HT-29 (cell line): ENCODE results near the gene MS4A8. TPM values are rescaled to one million over a fixed set of nuclear protein-coding genes. Genes with fewer than 3 reads are reported as not detected.
"Not testable (repeated sequence)": the region's sequence is repeated elsewhere in the genome, so short reads cannot be mapped to it uniquely, and the experiment has no call there.

Experiments
- DNase-seq: peaks from one replicate; pipeline ENCODE4 v3.0.0-alpha.2; 2015; ENCODE audit warnings: low spot score
- total RNA-seq: library from RNA; depleted of rRNA; stranded (reverse); fragments of >200 nt; shearing (Covaris generic); gene quantifications from 2 replicates; pipeline ENCODE4 v1.2.3, GENCODE V29; 2014; rRNA removed

MS4A8 gene, protein sequence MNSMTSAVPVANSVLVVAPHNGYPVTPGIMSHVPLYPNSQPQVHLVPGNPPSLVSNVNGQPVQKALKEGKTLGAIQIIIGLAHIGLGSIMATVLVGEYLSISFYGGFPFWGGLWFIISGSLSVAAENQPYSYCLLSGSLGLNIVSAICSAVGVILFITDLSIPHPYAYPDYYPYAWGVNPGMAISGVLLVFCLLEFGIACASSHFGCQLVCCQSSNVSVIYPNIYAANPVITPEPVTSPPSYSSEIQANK
- total RNA-seq = not detected in 2 replicates

DNA sequence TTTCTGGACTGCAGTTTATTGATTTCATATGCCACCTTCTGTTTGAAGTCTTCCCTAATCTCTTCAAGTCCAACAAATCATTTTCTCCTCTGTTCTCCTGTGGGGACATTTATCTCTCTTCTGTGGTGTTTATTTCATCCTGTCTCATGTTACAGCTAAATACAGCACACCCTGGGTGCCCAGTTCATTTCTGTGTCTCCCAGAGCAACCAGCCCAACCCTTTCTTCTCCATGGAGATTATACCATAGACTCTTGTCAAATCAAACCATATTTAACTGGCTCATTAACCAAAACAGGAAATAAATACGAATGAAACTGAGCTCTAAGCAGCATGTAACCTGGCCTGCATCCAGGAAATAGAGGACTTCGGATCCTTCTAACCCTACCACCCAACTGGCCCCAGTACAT, at the start of gene MS4A8:
MS4A8 (plus strand) TSS at position 329 of the 408 bp plus-strand sequence. CDS start 1,249 bp downstream, outside the sequence.
- DNase-seq = peak; percentile 58

DNA sequence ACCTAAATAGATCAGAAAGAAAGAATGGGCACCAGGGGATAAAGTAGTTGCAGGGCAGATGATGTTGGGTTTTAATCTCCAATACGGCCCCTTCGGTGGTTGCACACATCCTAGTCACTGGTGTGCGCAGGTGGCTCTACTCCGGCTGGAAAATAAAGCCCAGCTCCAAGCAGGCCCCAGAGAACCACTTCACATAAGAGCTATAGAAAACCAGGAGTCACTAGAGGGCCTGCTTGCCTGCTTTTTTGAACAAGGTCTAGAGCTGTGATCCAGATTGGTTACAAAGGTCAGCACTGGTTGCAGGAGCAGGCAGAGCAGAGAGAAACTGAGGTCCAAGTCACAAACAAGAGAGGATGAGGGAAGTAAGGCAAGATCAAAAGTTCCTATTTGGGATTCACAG, 41.5 kb upstream of the MS4A8 start:
- peak; percentile 25 for DNase-seq

DNA sequence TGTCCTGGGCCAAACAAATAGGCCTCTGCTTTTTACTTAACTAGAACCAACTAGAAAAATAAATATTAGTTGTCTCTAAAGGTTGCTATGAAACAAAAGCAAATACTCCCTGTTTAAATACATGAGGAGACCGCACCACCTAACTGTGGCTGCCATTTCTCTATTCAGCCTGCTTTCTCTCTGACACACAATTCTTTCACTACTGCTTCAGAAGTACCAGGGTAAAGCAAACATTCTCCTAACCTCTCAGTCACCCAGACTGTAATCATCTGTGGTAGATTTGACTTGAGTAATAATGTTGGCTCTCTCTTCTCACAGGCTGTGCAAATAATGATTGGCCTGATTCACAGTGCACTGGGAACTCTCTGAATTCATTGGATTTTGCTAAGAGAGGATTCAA, 41.0 kb upstream of the MS4A8 start:
- no peak for DNase-seq

DNA sequence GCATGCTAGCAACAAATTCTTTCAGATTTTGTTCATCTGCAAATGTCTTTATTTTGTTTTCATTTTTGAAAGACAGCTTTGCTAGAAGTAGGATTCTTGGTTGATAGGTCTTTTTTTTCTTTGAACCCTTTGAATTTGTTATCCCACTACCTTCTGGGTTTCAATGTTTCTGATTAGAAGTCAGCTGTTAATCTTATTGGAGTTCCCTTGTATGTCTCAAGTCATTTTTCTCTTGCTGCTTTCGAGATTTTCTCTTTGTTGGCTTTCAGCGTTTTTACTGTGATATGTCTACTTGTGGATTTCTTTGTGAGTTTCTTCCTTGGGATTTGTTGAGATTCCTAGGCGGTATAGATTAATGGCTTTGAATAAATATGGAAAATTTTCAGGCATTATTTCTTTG, 27.2 kb upstream of the MS4A8 start:
- no peak for DNase-seq

DNA sequence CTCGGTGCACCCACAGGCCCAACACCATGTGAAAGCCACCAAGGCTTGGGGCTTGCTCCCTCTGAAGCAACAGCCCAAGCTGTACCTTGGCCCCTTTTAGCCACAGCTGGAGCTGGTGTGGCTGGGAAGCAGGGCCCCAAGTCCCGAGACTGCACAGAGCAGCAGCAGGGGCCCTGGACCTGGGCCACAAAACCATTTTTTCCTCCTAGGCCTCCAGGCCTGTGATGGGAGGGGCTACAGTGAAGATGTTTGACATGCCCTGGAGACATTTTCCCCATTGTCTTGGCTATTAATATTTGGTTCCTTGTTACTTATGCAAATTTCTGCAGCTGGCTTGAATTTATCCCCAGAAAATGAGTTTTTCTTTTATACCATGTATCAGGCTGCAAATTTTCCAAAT, 21.2 kb upstream of the MS4A8 start:
- not testable (repeated sequence) for DNase-seq

DNA sequence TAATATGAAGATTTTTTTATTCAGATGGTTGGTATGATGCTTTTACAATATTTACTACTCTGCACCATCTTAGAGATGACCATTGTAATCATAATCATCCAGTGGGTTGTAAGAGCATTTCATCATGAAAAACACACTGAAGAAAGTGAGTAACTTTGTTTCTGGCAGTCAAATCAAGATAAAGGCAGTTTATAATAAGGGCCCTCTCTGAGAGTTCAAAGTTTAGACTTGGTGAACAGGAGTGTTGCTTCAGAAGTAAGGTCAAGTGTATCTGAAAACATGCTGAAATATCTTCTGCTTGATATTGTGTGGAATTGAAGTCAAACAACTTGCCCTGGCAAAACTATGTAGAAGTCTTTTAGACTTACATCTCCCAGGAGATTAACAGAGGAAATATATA, 19.5 kb upstream of the MS4A8 start:
- DNase-seq = no peak

DNA sequence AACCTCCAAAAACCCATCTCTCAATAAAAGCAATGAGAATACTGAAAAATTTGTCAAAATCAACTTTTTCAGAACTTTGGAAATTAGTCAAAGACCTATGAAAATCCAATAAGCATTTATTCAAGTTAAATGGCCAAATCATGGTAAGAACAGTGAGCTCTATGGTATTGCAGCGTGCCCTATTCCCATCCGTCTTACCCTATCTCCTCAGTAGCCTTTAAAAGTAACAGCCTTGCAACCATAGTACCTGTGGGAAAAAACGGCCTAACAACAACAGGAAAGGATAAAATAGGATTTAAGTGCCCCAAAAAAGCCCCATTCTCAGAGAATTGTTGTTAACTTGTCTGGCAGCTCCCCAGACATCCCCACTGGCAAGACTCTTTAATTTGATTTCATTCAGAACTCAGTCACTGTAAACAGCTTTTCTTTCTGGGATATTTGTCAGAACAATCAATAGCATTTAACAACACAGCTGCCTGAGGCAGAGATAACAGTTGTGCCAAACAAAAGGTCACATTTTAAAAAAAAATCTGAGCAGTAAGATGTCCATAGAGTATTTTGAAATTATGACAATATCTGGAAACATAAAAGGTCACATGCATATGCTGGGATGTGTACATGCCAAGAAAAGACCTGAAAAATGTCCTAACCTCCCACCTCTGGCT, 18.8 kb upstream of the MS4A8 start:
- DNase-seq = no peak

DNA sequence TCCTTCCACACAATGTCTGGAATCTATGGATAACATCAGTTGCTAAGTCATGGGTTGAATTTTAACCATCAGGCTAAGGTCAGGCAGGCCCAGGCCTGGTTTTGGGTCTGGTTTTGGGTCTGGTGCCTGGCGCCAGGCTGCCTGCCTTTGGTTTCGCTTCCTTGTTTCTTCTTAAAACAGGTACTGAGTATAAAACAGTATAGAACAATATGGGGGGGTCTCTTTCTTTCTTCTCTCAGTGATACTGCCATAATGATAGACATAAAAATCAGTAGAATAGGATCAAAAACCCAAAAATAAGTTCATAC, 14.9 kb upstream of the MS4A8 start:
- DNase-seq = not testable (repeated sequence)

DNA sequence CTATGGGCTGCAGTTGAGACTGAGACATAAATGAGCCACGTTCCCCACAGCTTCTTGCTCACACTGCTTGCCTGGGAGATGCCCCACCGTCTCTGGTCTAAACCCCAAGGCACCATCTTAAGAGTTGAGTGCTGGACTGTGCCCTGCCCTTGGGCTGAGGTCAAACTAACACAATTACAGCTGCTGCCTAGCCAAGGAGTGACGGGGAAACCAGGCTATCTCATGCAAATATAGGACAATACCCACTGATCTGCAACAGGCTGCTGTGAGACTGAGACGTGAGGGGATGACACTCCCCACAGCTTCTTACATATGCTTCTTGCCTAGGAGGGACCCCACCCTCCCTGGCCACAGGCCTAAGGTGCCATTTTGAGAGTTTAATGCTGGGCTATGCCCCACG, 7.8 kb upstream of the MS4A8 start:
- no peak for DNase-seq

DNA sequence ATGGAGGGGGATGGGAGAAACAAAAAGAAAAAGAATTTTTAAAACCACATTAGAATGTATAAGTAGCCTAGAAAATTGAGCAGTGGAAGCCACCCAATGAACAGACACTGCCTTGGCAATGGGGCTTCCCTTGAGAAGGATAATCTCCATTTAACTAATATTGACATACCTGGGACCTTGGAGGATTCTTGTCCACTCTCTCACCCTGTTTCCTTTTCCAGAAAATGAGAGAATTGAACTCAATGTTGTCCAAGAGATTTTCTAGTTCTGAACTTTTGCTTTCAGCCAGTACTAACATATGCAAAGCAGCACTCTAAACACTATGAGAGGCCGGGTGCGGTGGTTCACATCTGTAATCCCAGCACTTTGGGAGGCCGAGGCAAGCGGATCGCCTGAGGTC, 524 bp downstream of the MS4A8 start:
- no peak for DNase-seq

DNA sequence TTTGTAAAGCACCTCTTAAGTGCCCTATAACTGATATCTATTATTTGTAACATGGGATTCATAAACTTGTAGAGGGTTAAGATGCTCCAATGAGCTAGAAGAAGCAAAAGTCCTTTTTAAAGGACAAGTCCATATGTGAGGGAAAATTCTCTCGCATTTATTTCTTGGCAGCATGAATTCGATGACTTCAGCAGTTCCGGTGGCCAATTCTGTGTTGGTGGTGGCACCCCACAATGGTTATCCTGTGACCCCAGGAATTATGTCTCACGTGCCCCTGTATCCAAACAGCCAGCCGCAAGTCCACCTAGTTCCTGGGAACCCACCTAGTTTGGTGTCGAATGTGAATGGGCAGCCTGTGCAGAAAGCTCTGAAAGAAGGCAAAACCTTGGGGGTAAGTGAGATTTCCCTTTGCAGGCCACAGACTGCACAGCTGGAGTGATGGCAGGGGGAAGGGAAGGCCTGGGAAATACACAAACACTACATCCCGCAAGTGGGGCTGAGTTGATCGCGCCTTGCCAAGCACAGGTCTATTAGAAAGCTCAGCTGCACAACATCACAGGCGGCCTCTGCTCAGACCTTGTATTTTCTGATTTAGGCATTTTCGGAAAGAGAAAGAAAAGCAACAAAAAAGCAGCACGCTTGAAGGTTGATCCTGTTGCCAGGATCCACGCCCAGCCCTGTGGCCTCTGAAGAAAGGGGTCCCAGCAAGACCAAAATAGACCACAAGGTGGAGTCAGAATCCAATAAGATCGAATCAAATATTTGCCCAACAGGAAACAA, 1.5 kb downstream of the MS4A8 start:
- peak; percentile 77 for DNase-seq

DNA sequence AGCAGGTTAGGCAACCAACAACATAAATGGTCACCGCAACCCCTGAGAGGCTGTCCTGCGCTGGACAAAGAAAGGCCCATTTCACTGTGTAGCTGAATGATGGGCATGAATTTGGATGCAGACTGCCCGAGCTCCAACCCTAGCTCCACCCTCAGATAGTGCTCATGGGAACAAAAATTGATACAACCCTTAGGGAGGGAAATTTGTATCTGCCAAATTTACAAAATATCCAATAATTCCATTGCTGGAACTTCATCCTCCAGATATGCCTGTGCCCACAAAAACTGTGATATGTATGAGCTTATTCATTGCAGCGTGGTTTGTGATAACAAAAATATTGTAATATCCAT, 2.0 kb downstream of the MS4A8 start:
- no peak for DNase-seq

DNA sequence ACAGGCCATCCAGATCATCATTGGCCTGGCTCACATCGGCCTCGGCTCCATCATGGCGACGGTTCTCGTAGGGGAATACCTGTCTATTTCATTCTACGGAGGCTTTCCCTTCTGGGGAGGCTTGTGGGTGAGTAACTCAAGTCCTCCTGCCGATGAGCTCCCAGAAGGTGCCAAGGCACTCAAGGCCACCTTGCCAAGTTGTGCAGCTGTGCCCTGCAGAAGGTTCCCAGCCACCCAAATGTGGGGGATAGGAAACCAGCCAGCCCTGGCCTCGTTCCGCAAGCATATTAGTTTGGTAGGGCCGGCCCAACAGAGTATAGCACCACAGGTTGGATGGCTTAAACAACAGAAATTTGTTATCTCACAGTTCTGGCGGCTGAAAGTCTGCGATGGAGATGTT, 4.0 kb downstream of the MS4A8 start:
- no peak for DNase-seq

DNA sequence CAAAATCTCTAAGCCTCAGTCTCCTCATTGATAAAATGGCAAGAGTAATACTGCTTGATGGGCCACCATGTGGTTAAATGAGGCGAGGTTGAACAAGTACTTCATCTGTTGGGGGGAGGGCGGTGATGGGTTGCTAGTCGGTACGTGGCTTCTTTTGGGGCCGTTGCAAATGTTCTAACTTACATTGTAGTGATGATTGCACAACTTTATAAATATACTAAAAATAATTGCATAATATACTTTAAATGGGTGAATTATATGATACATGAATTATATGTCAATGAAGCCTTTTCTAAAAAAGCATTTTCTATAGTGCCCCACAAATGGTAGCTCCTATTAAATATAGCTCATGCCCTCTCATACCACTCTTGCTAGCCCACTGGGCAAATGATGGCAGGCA, 6.5 kb downstream of the MS4A8 start:
- DNase-seq = no peak

DNA sequence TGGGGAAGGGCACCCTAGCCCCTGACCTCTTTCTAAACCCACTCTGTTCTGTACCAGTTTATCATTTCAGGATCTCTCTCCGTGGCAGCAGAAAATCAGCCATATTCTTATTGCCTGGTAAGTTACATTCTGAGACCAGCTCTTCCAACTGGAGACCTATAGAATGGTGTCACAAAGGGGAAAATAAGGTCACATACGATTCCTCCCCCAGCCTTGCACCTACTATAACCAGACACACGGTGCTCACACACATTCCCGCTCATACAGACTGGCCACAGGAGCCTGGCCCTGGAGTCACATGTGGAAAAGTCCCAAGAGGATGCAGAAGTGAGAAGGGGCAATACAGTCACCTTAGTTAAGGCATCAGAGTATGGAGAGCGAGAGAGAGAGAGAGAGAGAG, 7.5 kb downstream of the MS4A8 start:
- DNase-seq = no peak

DNA sequence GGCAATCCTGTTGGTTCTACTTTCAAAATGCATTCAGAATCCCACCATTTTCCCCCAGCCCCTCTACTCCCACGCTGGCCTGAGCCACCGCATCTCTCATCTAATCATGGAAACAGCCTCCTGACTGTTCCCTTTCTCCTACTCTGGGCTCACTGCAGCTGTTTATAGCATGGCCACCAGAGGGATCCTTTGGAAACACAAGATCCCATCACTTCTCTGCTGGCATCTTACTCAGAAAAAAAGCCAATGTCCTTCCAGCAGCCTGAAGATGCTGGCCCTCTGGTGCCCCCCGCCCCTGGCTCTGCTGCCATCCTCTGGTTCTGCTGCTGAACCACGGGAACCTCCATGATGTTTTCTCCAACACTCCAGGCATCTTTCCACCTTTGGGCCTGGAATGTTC, 11.1 kb downstream of the MS4A8 start:
- peak; percentile 34 for DNase-seq

DNA sequence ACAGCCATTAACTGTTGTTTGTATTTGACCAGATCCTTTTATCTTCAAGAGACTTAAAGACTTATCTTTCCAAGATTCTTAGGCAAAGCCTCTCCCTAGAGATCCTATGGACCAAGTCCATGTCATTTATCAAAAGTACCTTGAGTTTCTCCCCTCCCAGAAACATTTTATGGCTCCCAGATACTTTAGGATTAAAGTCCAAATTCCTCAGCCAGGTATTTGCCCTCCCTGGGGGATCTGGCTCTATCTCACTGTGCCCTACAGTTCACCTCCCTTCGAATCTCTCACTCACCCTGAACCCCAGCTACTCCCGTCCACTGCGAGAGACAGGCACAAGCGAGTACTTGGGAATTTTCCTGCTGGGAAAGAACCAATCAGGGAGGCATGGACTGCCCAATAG, 11.9 kb downstream of the MS4A8 start:
- DNase-seq = no peak

DNA sequence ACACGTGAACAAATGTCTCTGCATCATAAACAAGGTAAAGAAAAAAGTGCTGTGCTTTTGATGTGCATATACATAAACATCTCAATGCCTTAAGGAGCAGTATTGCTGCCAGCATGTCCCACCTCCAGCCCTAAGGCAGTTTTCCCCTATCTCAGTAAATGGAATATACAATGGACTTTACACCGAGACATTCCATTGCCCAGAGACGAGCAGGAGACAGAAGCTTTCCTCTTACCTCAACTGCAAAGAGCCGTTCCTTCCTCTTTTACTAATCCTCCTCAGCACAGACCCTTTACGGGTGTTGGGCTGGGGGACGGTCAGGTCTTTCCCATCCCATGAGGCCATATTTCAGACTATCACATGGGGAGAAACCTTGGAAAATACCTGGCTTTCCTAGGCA, 14.0 kb downstream of the MS4A8 start:
- not testable (repeated sequence) for DNase-seq

DNA sequence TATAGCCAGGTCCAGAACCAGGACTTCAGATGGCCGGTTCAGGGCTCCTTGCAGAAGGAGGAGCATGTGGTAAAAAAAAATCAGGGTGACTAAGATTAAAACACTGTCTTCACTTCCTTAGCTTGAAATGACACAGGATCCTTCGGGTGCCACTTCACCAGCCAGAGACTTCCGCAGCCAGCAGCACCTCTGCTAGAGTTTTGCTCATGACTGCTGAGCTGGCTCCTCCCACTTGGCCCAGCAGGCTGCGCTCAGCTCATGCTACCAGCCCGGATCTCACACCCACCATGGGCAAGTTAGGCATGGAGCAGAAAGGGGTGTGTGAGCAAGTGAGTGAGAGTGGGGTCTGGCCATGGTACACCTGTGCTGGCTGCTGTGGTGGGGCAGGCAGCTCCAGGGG, 18.5 kb downstream of the MS4A8 start:
- DNase-seq = no peak

DNA sequence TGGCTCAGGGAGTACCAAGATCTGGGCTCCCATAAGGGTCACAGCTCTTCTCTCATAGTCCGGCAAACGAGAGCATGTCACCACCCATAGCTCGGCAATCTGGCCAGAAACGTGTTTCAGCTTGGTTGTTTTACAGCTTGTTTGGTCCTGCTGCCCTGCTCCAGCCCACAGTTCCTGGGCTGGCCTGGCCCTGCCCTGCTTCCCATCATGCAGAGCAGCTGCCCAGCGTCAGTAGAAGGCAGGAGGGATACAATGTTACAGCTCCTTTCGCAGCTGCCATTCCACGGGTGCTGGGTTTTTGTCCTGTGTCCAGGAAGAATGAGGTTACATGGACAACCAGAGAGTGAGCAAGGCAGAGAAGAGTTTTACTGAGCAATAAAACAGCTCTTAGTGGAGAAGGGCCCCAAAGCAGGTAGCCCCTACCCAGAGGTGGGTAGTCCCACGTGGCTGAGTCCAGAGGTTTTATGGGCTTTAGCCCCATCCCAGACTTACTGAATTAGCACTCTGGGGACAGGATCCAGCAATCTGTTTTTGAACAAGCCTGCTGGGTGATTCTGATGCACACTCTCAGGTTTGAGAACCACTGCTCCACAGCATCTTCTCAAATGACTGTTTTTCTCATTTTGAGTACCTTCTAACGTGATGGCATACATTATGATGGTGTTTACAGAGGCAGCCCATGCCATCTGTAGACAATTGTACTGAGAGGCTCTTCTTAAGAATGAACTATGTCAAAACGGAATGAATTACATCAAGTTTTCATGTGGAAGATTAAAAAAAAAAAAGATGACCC, 19.3 kb downstream of the MS4A8 start:
- no peak for DNase-seq

DNA sequence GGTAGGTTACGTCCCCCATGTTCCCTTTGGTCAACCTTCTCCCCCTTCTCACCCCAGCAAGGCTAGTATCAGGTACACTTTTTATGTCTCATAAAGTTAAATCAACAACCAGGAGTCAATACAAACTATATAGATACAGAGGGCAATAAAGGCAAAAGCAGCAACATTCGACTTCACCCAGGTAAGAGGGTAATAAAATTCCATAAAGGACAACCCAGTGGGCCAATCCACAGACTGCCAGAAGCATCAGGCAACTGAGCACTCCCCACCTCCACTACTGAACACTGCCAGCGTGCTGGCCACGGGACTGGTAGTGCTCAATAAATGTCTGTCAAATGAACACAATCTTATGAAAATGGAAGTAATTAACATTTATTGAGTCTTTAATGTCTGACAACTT, 20.0 kb downstream of the MS4A8 start:
- DNase-seq = no peak

DNA sequence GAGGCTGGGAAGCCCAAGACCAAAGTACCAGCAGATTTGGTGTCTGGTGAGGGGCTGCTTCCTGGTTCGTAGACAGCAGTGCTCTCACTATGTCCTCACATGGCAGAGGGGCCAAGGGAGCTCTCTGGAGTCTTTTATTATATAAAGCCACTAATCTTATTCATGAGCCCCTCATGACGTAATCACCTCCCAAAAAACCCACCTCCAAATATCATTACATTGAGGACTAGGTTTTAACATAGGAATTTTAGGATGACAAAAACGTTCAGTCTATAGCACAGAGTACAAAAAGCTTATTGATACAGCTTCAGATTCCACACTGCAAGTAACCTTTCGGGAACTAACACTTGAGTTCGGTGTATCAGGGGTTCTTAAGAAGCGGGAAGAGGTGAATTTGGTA, 21.0 kb downstream of the MS4A8 start:
- no peak for DNase-seq
